Ascending aorta (tissue), 2 donors: ENCODE data around the gene FSCN2. TPM values are rescaled to one million over a fixed set of nuclear protein-coding genes. Genes with fewer than 3 reads are reported as not detected.

Experiments
- DNase-seq, 2 donors: peaks; one replicate each; pipeline ENCODE4 v3.0.0-alpha.2; 2019; ENCODE audit warnings: low spot score in 2 of 2
- H3K27ac ChIP-seq, 2 donors: fragments of 200-600 bp; sonication (generic); one replicate each; pipeline ENCODE4 v1.5.1; 2016 to 2017; ENCODE audit warnings: mild to moderate bottlenecking in 1 of 2
- H3K27me3 ChIP-seq: fragments of 200-600 bp; sonication (generic); one replicate; pipeline ENCODE4 v1.5.1; 2017
- H3K36me3 ChIP-seq, 2 donors: fragments of 200-600 bp; sonication (generic); one replicate each; pipeline ENCODE4 v1.5.1; 2016
- H3K4me1 ChIP-seq, 2 donors: fragments of 200-600 bp; sonication (generic); one replicate each; pipeline ENCODE4 v1.5.1; 2016 to 2017; ENCODE audit warnings: mild to moderate bottlenecking in 1 of 2
- H3K4me3 ChIP-seq, 2 donors: fragments of 200-600 bp; sonication (generic); one replicate each; pipeline ENCODE4 v1.5.1; 2016 to 2017; ENCODE audit warnings: mild to moderate bottlenecking in 1 of 2
- H3K9me3 ChIP-seq, 2 donors: fragments of 200-600 bp; sonication (generic); one replicate each; pipeline ENCODE4 v1.5.1; 2016
- intact Hi-C: fragments of 100-400 bp; cut with DNase I; formaldehyde crosslinking; loops from one replicate; pipeline ENCODE4 v1.15.1; 2023
- total RNA-seq: library from RNA; depleted of rRNA; stranded (reverse); fragments of >200 nt; gene quantifications from one replicate; pipeline ENCODE4 v1.1.0, GENCODE V29; 2016
- TF ChIP-seq, protein P1 (sequence below), 3 experiments: fragments of 200-600 bp in 2 of 3; fragments of 450-650 bp in 1 of 3; sonication (generic) in 2 of 3; IDR thresholded peaks; one replicate each; pipeline ENCODE4 v1.5.1; 2016 to 2019; ENCODE audit warnings: antibody characterized with exemption in 3 of 3, mild to moderate bottlenecking in 1 of 3, moderate library complexity in 1 of 3

The FSCN2 gene
- total RNA-seq, 1 donor from 2014 or later: not detected

DNA sequence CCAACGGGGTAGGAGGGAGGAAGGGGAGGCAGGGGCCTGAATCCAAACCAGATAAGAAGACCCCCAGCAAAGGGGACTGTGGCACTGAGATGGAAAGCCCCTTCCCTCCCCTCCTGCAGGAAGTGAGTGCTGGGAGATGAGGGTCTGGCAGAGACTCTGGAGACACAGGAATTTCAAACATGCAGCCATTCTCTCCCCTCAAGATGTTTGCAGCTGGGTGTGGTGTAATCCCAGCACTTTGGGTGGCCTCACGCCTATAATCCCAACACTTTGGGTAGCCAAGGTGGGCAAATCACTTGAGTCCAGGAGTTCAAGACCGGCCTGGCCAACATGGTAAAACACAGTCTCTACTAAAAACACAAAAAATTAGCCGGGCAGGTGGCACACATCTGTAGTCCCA, 57.9 kb downstream of the FSCN2 start:
- no peaks in the 10 kb centered on the region for H3K27me3 ChIP-seq
- TF ChIP-seq, protein P1, sequence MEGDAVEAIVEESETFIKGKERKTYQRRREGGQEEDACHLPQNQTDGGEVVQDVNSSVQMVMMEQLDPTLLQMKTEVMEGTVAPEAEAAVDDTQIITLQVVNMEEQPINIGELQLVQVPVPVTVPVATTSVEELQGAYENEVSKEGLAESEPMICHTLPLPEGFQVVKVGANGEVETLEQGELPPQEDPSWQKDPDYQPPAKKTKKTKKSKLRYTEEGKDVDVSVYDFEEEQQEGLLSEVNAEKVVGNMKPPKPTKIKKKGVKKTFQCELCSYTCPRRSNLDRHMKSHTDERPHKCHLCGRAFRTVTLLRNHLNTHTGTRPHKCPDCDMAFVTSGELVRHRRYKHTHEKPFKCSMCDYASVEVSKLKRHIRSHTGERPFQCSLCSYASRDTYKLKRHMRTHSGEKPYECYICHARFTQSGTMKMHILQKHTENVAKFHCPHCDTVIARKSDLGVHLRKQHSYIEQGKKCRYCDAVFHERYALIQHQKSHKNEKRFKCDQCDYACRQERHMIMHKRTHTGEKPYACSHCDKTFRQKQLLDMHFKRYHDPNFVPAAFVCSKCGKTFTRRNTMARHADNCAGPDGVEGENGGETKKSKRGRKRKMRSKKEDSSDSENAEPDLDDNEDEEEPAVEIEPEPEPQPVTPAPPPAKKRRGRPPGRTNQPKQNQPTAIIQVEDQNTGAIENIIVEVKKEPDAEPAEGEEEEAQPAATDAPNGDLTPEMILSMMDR (IDR thresholded peaks at IDR 0.05): no peak
- no peak overlapping the region for H3K27ac ChIP-seq
- H3K9me3 ChIP-seq: no peaks in the 10 kb centered on the region
- peaks cover 69 to 94% of the 10 kb centered on the region in 2 donors for H3K36me3 ChIP-seq
- intact Hi-C loops: no loop called here
- H3K4me1 ChIP-seq: no peaks in the 10 kb centered on the region
- DNase-seq: no peak
- H3K4me3 ChIP-seq: no peak overlapping the region

Other genes with a start within 250 kb of the FSCN2 start
- gene SLC38A10, start 233.1 kb upstream of the FSCN2 start, total RNA-seq: 261 TPM
- 29.1 TPM for gene BAHCC1, start 132.9 kb upstream of the FSCN2 start, total RNA-seq
- gene ACTG1, start 15.6 kb upstream of the FSCN2 start, total RNA-seq: 6,075 TPM
- 75.6 TPM for gene FAAP100, start 24.0 kb downstream of the FSCN2 start, total RNA-seq
- 128 TPM for gene NPLOC4, start 108.7 kb downstream of the FSCN2 start, total RNA-seq
- not detected for gene TSPAN10, start 108.8 kb downstream of the FSCN2 start, total RNA-seq
- gene PDE6G, start 128.2 kb downstream of the FSCN2 start, total RNA-seq: not detected
- 96.1 TPM for gene OXLD1, start 138.2 kb downstream of the FSCN2 start, total RNA-seq
- 15.8 TPM for gene CCDC137, start 138.4 kb downstream of the FSCN2 start, total RNA-seq
- gene ARL16, start 155.4 kb downstream of the FSCN2 start, total RNA-seq: 21.0 TPM
- gene HGS, start 155.6 kb downstream of the FSCN2 start, total RNA-seq: 211 TPM
- 21.8 TPM for gene MRPL12, start 175.0 kb downstream of the FSCN2 start, total RNA-seq
- 0.53 TPM for gene SLC25A10, start 183.9 kb downstream of the FSCN2 start, total RNA-seq